HepG2 (cell line): ENCODE results near the gene ERRFI1. TPM values are rescaled to one million over a fixed set of nuclear protein-coding genes. Genes with fewer than 3 reads are reported as not detected.

Experiments used
- ATAC-seq: fragments of 200-7000 bp; cut with Tn5 transposase; 3 replicates; pipeline ENCODE4 v1.9.1; 2020; ENCODE audit warnings: mild to moderate bottlenecking, moderate library complexity
- BruUV-seq: library from RNA; stranded (reverse); fragments of 400-500 nt; replicated peaks from 2 replicates; lab custom pipeline; 2021; lab: Mats Ljungman, UMichigan
- CTCF ChIA-PET: fragments of 300-600 bp; formaldehyde crosslinking; extraction: SDS; loops from one replicate; lab custom pipeline; 2021; ENCODE audit warnings: low total read pairs, inconsistent platforms, low intra/inter-chr PET ratio; lab: Yijun Ruan, JAX
- POLR2A ChIA-PET: fragments of 350-600 bp; sonication (Branson Sonifier 250); formaldehyde crosslinking; loops from one replicate; lab custom pipeline; 2020; ENCODE audit warnings: antibody characterized with exemption, inconsistent platforms; lab: Yijun Ruan, JAX
- DNase-seq: peaks from one replicate; pipeline ENCODE4 v3.0.0-alpha.2; 2015; ENCODE audit warnings: low spot score
- FAIRE-seq: peaks from 3 replicates; lab custom pipeline; 2011; peaks lifted over from hg19 to GRCh38; lab: Jason Lieb, UNC
- H2AFZ ChIP-seq: one replicate; pipeline ENCODE4 v1.6.1; 2011; ENCODE audit warnings: low read length, inconsistent platforms
- H3K27ac ChIP-seq: fragments of 300-600 bp; 3 replicates; pipeline ENCODE4 v1.8.0; 2011; ENCODE audit warnings: mixed run types, mild to moderate bottlenecking, mixed read lengths, low read length, inconsistent platforms; ENCODE audit not compliant: insufficient read depth; ENCODE audit errors: extremely low read length
- H3K27me3 ChIP-seq, 2 experiments: fragments of 200-600 bp in 1 of 2; 2 replicates in 1 of 2; 3 replicates in 1 of 2; pipeline versions ENCODE4 v1.6.0 to v1.8.0; 2011; ENCODE audit warnings: low read length in 2 of 2, mild to moderate bottlenecking in 2 of 2, moderate library complexity in 2 of 2, inconsistent platforms in 1 of 2; ENCODE audit not compliant: insufficient read depth in 2 of 2, control insufficient read depth in 1 of 2
- H3K36me3 ChIP-seq, 2 experiments: fragments of 200-600 bp in 1 of 2; replicated peaks in 1 of 2; 2 replicates in 1 of 2; 3 replicates in 1 of 2; pipeline versions ENCODE4 v1.5.1 to v1.8.0; 2011; ENCODE audit warnings: low read length in 2 of 2, inconsistent platforms in 1 of 2; ENCODE audit not compliant: insufficient read depth in 2 of 2, control insufficient read depth in 1 of 2
- H3K4me1 ChIP-seq: 2 replicates; pipeline ENCODE4 v1.5.1; 2012; ENCODE audit warnings: low read length, inconsistent platforms; ENCODE audit not compliant: insufficient read depth
- H3K4me2 ChIP-seq: 2 replicates; pipeline ENCODE4 v1.6.0; 2011; ENCODE audit warnings: low read depth, low read length, inconsistent platforms
- H3K4me3 ChIP-seq, 3 experiments: fragments of 200-600 bp in 1 of 3; sonication (generic), shearing (Covaris generic) in 1 of 3; replicated peaks in 1 of 3; 2 replicates each; pipeline ENCODE4 v1.5.1; 2011 to 2016; ENCODE audit warnings: low read length in 3 of 3, inconsistent platforms in 2 of 3, low read depth in 2 of 3, mild to moderate bottlenecking in 2 of 3, control low read depth in 1 of 3, mixed read lengths in 1 of 3; ENCODE audit not compliant: insufficient read depth in 1 of 3
- H3K79me2 ChIP-seq: one replicate; pipeline ENCODE4 v1.6.1; 2011; ENCODE audit warnings: low read length, inconsistent platforms; ENCODE audit not compliant: insufficient read depth
- H3K9ac ChIP-seq: 2 replicates; pipeline ENCODE4 v1.6.0; 2011; ENCODE audit warnings: mild to moderate bottlenecking, low read depth, low read length, inconsistent platforms; ENCODE audit not compliant: insufficient read depth
- H3K9me3 ChIP-seq: 2 replicates; pipeline ENCODE4 v1.5.1; 2012; ENCODE audit warnings: mild to moderate bottlenecking, low read length
- H4K20me1 ChIP-seq: 2 replicates; pipeline ENCODE4 v1.6.0; 2011; ENCODE audit warnings: inconsistent platforms, mild to moderate bottlenecking, low read length, moderate library complexity; ENCODE audit not compliant: insufficient read depth
- HOXD1 ChIP-seq: sonication (generic); formaldehyde crosslinking; IDR thresholded peaks from 2 replicates; pipeline ENCODE4 v1.5.0; 2020; ENCODE audit warnings: missing genetic modification reagents
- LCORL ChIP-seq, 2 experiments: fragments of 450-650 bp in 1 of 2; sonication (generic) in 1 of 2; formaldehyde crosslinking in 1 of 2; IDR thresholded peaks; 2 replicates each; pipeline versions ENCODE4 v1.5.0 to v1.6.1; 2017 to 2020; ENCODE audit warnings: antibody characterized with exemption in 1 of 2, missing genetic modification reagents in 1 of 2
- NPAS2 ChIP-seq: sonication (generic); formaldehyde crosslinking; IDR thresholded peaks from 2 replicates; pipeline ENCODE4 v1.8.0; 2022; ENCODE audit warnings: mild to moderate bottlenecking, missing genetic modification reagents, borderline replicate concordance
- PAF1 ChIP-seq: IDR thresholded peaks from 2 replicates; pipeline ENCODE4 v1.6.1; 2016; ENCODE audit warnings: missing genetic modification reagents, missing compliant biosample characterization
- PHF20 ChIP-seq: sonication (generic); formaldehyde crosslinking; IDR thresholded peaks from 2 replicates; pipeline ENCODE4 v1.5.0; 2020; ENCODE audit warnings: mild to moderate bottlenecking, missing genetic modification reagents
- SMAD3 ChIP-seq: sonication (generic); formaldehyde crosslinking; IDR thresholded peaks from 2 replicates; pipeline ENCODE4 v1.4.0; 2020; ENCODE audit warnings: missing genetic modification reagents
- SOX13 ChIP-seq, 3 experiments: fragments of 450-650 bp in 1 of 3; sonication (generic) in 1 of 3; formaldehyde crosslinking in 1 of 3; IDR thresholded peaks in 2 of 3; conservative IDR thresholded peaks in 1 of 3; 2 replicates each; pipeline versions ENCODE4 v1.5.0 to v1.6.1; 2016 to 2020; ENCODE audit warnings: antibody characterized with exemption in 1 of 3, mild to moderate bottlenecking in 1 of 3, missing compliant biosample characterization in 1 of 3, missing genetic modification reagents in 1 of 3, moderate library complexity in 1 of 3
- SOX6 ChIP-seq, 2 experiments: fragments of 450-650 bp in 1 of 2; sonication (generic) in 1 of 2; formaldehyde crosslinking in 1 of 2; IDR thresholded peaks; 2 replicates each; pipeline versions ENCODE4 v1.4.0 to v1.6.1; 2017 to 2020; ENCODE audit warnings: antibody characterized with exemption in 1 of 2, mild to moderate bottlenecking in 1 of 2, missing genetic modification reagents in 1 of 2
- ZFP41 ChIP-seq: sonication (generic); formaldehyde crosslinking; IDR thresholded peaks from 2 replicates; pipeline ENCODE4 v1.4.0; 2020; ENCODE audit warnings: mild to moderate bottlenecking, missing genetic modification reagents, borderline replicate concordance
- ZFX ChIP-seq: sonication (generic); formaldehyde crosslinking; IDR thresholded peaks from 2 replicates; pipeline ENCODE4 v1.4.0; 2020; ENCODE audit warnings: mild to moderate bottlenecking, low read depth, missing genetic modification reagents, moderate library complexity
- ZKSCAN5 ChIP-seq: sonication (generic); formaldehyde crosslinking; IDR thresholded peaks from 2 replicates; pipeline ENCODE4 v1.5.1; 2020; ENCODE audit warnings: mild to moderate bottlenecking, missing genetic modification reagents
- ZNF431 ChIP-seq: sonication (generic); formaldehyde crosslinking; IDR thresholded peaks from 2 replicates; pipeline ENCODE4 v1.9.0; 2022; ENCODE audit warnings: missing genetic modification reagents, low read depth, mild to moderate bottlenecking, borderline replicate concordance
- ZNF567 ChIP-seq: sonication (generic); formaldehyde crosslinking; IDR thresholded peaks from 2 replicates; pipeline ENCODE4 v1.8.1; 2023; ENCODE audit warnings: mild to moderate bottlenecking, missing genetic modification reagents, borderline replicate concordance
- ZNF678 ChIP-seq: sonication (generic); formaldehyde crosslinking; IDR thresholded peaks from 2 replicates; pipeline ENCODE4 v1.4.0; 2020; ENCODE audit warnings: mild to moderate bottlenecking, missing genetic modification reagents
- ZNF766 ChIP-seq: sonication (generic); formaldehyde crosslinking; IDR thresholded peaks from 2 replicates; pipeline ENCODE4 v1.5.0; 2020; ENCODE audit warnings: missing genetic modification reagents, borderline replicate concordance
- WGBS: methylation state at CpG from one replicate; pipeline ENCODE4 v1.1.6; 2017; ENCODE audit warnings: low lambda C conversion rate; 5-methylcytosine and 5-hydroxymethylcytosine counted together
- in situ Hi-C: cut with HindIII; loops from 2 replicates; pipeline ENCODE4 v1.10.0; 2017; ENCODE audit warnings: low pct_unique_long_range_greater_than_20kb; ENCODE audit not compliant: extremely low pct_ligation_motif_present
- intact Hi-C: fragments of 100-400 bp; cut with micrococcal nuclease; formaldehyde crosslinking; loops from one replicate; pipeline ENCODE4 v1.10.0; 2022; ENCODE audit not compliant: unreplicated experiment
- polyA plus RNA-seq, 8 experiments: library from polyadenylated mRNA; depleted of rRNA in 3 of 8; stranded (reverse) in 7 of 8; unstranded in 1 of 8; fragments of >200 nt; fragmentation: Illumina TruSeq in 4 of 8; extraction: Trizol in 4 of 8; gene quantifications; 2 replicates each; pipeline versions ENCODE4 v1.2.1 to v1.2.3, GENCODE V29; 2011 to 2016; ENCODE audit warnings: low read depth in 4 of 8, missing spikeins in 1 of 8, mixed read lengths in 1 of 8; ENCODE audit not compliant: insufficient read depth in 1 of 8
- total RNA-seq, 5 experiments: library from RNA; depleted of rRNA; stranded (reverse); fragments of >200 nt; fragmentation: Illumina TruSeq; extraction: Trizol; gene quantifications; 2 replicates each; pipeline ENCODE4 v1.2.3, GENCODE V29; 2016; ENCODE audit warnings: low read depth in 1 of 5
- TF ChIP-seq, protein P1 (sequence below): sonication (generic); formaldehyde crosslinking; IDR thresholded peaks from 2 replicates; pipeline ENCODE4 v1.8.1; 2023; ENCODE audit warnings: mild to moderate bottlenecking, missing genetic modification reagents
- TF ChIP-seq, protein P2 (sequence below): sonication (generic); formaldehyde crosslinking; conservative IDR thresholded peaks from 2 replicates; pipeline ENCODE4 v1.8.0; 2022; ENCODE audit warnings: missing genetic modification reagents

The ERRFI1 gene
- total and polyA plus RNA-seq, 2 of the 13 experiments (the other 11 are each of a cell fraction or from before 2014, with no cell fraction given) = 84.4 to 753 TPM

DNA sequence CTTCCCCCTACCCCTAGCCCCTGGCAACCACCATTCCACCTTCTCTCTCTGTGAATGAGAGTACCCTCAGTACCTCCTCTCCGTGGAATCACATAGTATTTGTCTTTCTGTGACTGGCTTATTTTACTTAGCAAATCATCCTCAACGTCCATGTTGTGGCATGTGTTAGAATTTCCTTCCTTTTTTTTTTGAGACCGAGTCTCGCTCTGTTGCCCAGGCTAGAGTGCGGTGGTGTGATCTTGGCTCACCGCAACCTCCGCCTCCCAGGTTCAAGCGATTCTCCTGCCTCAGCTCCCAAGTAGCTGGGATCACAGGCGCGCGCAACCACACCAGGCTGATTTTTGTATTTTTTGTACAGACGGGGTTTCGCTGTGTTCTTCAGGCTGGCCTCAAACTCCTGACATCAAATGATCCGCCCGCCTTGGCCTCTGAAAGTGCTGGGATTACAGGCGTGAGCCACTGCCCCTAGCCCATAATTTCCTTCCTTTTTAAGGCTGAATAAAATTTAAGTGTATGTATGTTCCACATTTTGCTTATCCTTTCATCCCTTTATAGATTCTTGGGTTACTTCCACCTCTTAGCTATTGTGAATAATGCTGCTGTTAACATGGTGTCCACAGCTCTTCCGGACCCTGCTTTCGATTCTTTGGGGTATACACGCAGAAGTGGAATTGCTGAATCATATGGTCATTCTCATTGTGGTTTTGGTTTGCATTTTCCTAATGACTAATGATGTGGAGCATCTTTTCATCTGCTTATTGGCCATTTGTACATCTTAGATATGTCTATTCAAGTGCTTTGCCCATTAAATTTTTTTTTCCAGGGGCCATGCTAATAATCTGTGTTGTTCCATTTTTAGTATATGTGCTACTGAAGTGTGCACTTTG lies 32.3 kb downstream of the ERRFI1 start:
- no peaks in the 10 kb centered on the region for H4K20me1 ChIP-seq
- no peak for TF ChIP-seq NPAS2 (CRISPR knock-in tag)
- TF ChIP-seq ZNF567 = no peak
- TF ChIP-seq, protein P1, sequence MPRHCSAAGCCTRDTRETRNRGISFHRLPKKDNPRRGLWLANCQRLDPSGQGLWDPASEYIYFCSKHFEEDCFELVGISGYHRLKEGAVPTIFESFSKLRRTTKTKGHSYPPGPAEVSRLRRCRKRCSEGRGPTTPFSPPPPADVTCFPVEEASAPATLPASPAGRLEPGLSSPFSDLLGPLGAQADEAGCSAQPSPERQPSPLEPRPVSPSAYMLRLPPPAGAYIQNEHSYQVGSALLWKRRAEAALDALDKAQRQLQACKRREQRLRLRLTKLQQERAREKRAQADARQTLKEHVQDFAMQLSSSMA (CRISPR knock-in tag) = no peak
- TF ChIP-seq PHF20 = no peak
- TF ChIP-seq SOX6 (IDR thresholded peaks at IDR 0.05) = no peak
- no peak for TF ChIP-seq SOX6 (CRISPR knock-in tag; IDR thresholded peaks at IDR 0.05)
- TF ChIP-seq ZNF431 (CRISPR knock-in tag) = no peak
- TF ChIP-seq ZFP41 (CRISPR knock-in tag) = no peak
- no peak for TF ChIP-seq ZKSCAN5 (CRISPR knock-in tag)
- TF ChIP-seq, protein P2, sequence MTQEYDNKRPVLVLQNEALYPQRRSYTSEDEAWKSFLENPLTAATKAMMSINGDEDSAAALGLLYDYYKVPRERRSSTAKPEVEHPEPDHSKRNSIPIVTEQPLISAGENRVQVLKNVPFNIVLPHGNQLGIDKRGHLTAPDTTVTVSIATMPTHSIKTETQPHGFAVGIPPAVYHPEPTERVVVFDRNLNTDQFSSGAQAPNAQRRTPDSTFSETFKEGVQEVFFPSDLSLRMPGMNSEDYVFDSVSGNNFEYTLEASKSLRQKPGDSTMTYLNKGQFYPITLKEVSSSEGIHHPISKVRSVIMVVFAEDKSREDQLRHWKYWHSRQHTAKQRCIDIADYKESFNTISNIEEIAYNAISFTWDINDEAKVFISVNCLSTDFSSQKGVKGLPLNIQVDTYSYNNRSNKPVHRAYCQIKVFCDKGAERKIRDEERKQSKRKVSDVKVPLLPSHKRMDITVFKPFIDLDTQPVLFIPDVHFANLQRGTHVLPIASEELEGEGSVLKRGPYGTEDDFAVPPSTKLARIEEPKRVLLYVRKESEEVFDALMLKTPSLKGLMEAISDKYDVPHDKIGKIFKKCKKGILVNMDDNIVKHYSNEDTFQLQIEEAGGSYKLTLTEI = no peak
- TF ChIP-seq ZNF766 = no peak
- TF ChIP-seq PAF1 (CRISPR knock-in tag) = no peak
- TF ChIP-seq SOX13 (IDR thresholded peaks at IDR 0.05) = no peak
- TF ChIP-seq SOX13 (CRISPR knock-in tag; conservative IDR thresholded peaks at IDR 0.05 in 1 of 2, IDR thresholded peaks at IDR 0.05 in 1 of 2) = no peak
- no peak for TF ChIP-seq HOXD1 (CRISPR knock-in tag)
- TF ChIP-seq LCORL (IDR thresholded peaks at IDR 0.05) = no peak
- TF ChIP-seq LCORL (CRISPR knock-in tag; IDR thresholded peaks at IDR 0.05) = no peak
- no peak for TF ChIP-seq SMAD3 (CRISPR knock-in tag)
- no peak for TF ChIP-seq ZNF678 (CRISPR knock-in tag)
- no peak for TF ChIP-seq ZFX
- no peaks in the 10 kb centered on the region for H3K9me3 ChIP-seq
- no TSS peak for BruUV-seq
- in situ Hi-C loops (no loop called here), intact Hi-C loops (no loop called here)
- no peak overlapping the region for H3K4me2 ChIP-seq
- 97% methylated on average over 19 of the region's 19 CpGs for WGBS
- FAIRE-seq = no peak
- H3K4me3 ChIP-seq = no peak overlapping the region
- no peaks in the 10 kb centered on the region for H3K79me2 ChIP-seq
- no peak overlapping the region for H3K9ac ChIP-seq
- DNase-seq = no peak
- H3K27me3 ChIP-seq = no peaks in the 10 kb centered on the region
- ATAC-seq = no peak
- H3K4me1 ChIP-seq = no peaks in the 10 kb centered on the region
- H2AFZ ChIP-seq = no peak overlapping the region
- no peak overlapping the region for H3K27ac ChIP-seq
- ChIA-PET POLR2A (interaction anchor here (0.7 kb wide), 1 partner anchor 10 kb away, joined by 3 read pairs; no protein-coding TSS in a partner anchor), CTCF (no interaction called here)
- no peaks in the 10 kb centered on the region for H3K36me3 ChIP-seq
